ENCODE results near the gene PLCL2.

PLCL2 gene

DNA sequence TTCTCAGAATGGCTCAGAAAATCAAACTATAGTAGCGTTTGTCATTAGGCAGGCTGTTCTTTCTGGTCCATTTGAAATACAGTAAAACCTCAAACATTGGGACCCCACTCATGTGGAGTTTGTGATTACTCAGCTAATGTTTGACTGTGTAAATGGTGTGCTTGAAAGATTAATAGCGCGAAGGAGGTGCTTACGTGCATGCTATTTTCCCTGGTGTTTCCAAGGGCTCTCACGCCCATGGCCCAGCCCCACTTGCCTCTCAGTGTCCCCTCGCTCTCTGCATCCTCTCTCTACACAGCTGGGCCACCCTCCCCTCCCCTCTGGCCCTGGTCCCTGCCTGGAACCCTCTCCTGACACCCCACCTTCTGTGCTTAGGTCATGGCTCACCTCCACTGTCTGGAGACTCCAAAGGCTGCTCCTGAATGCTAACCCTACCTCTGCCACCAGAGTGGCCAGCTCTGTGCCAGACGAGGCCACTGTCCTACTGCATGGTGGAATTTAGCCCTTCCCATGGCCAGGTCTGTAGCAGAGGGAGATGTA is 194.2 kb downstream of the PLCL2 start:
- Histone ChIP-seq H3K4me1 (ENCODE audit: insufficient read depth, low read length) (peaks cover 10% of the 10 kb centered on the region), H3K9me3 (ENCODE audit: insufficient read depth, low read length, severe bottlenecking) (no peaks in the 10 kb centered on the region), H3K4me2 (ENCODE audit: insufficient read depth, low read length) (no peak overlapping the region), H2AFZ (ENCODE audit: low read depth, low read length) (no peak overlapping the region), H4K20me1 (ENCODE audit: insufficient read depth, low read length) (no peaks in the 10 kb centered on the region), H3K79me2 (ENCODE audit: insufficient read depth, low read length) (no peaks in the 10 kb centered on the region), H3K9ac (ENCODE audit: low read depth, low read length) (no peak overlapping the region), H3K4me3 (ENCODE audit: low read depth in 1 of 2, low read length in 2 of 2) (no peak overlapping the region), H3K27me3 (ENCODE audit: insufficient read depth, low read length, poor library complexity) (no peaks in the 10 kb centered on the region), H3K27ac (ENCODE audit: low read length) (no peak overlapping the region), H3K36me3 (ENCODE audit: insufficient read depth, low read length) (0 out of 2 replicates have a peak, but pooled peaks cover 4% of the 10 kb centered on the region)
- DNase-seq (no peak), ATAC-seq (ENCODE audit: insufficient read depth, low read depth) (no peak)
- TF ChIP-seq, protein P1, sequence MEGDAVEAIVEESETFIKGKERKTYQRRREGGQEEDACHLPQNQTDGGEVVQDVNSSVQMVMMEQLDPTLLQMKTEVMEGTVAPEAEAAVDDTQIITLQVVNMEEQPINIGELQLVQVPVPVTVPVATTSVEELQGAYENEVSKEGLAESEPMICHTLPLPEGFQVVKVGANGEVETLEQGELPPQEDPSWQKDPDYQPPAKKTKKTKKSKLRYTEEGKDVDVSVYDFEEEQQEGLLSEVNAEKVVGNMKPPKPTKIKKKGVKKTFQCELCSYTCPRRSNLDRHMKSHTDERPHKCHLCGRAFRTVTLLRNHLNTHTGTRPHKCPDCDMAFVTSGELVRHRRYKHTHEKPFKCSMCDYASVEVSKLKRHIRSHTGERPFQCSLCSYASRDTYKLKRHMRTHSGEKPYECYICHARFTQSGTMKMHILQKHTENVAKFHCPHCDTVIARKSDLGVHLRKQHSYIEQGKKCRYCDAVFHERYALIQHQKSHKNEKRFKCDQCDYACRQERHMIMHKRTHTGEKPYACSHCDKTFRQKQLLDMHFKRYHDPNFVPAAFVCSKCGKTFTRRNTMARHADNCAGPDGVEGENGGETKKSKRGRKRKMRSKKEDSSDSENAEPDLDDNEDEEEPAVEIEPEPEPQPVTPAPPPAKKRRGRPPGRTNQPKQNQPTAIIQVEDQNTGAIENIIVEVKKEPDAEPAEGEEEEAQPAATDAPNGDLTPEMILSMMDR (IDR thresholded peaks at IDR 0.05; ENCODE audit: borderline replicate concordance, extremely low read depth, low read length, poor library complexity, severe bottlenecking) = no peak
- TF ChIP-seq EZH2 (IDR thresholded peaks at IDR 0.05; ENCODE audit: borderline replicate concordance, low read depth, low read length, severe bottlenecking) = no peak

DNA sequence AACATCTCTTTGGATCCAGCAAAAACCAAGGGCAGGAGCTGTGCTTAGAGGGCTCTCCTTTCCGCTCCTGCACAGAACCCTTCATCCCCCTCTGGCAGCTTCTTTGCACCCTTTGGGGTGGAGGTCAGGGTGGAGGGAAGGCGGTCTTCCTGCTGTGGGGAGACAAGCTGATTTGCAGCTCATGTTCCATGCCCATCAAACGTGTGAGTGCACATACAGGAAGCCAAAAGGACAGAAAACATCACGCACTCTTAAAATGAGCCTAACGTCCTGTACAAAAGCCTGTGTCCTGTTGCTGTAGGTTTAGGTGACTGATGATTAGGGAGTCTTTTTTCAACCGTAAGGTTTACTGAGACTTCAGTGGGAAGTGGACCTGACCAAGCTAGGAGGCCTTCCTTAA is 195.2 kb downstream of the PLCL2 start:
- Histone ChIP-seq H3K36me3 (ENCODE audit: insufficient read depth, low read length) (0 out of 2 replicates have a peak, but pooled peaks cover 4% of the 10 kb centered on the region), H3K27me3 (ENCODE audit: insufficient read depth, low read length, poor library complexity) (no peaks in the 10 kb centered on the region), H3K79me2 (ENCODE audit: insufficient read depth, low read length) (no peaks in the 10 kb centered on the region), H3K9me3 (ENCODE audit: insufficient read depth, low read length, severe bottlenecking) (no peaks in the 10 kb centered on the region), H3K4me2 (ENCODE audit: insufficient read depth, low read length) (no peak overlapping the region), H3K4me3 (ENCODE audit: low read depth in 1 of 2, low read length in 2 of 2) (no peak overlapping the region), H3K4me1 (ENCODE audit: insufficient read depth, low read length) (peaks cover 2% of the 10 kb centered on the region; the same call in 1 of the 2 replicates), H2AFZ (ENCODE audit: low read depth, low read length) (no peak overlapping the region), H4K20me1 (ENCODE audit: insufficient read depth, low read length) (no peaks in the 10 kb centered on the region), H3K9ac (ENCODE audit: low read depth, low read length) (no peak overlapping the region), H3K27ac (ENCODE audit: low read length) (no peak overlapping the region)
- no peak for ATAC-seq (ENCODE audit: insufficient read depth, low read depth)
- no peak for DNase-seq
- TF ChIP-seq, protein P1 (IDR thresholded peaks at IDR 0.05; ENCODE audit: borderline replicate concordance, extremely low read depth, low read length, poor library complexity, severe bottlenecking) = no peak
- no peak for TF ChIP-seq EZH2 (IDR thresholded peaks at IDR 0.05; ENCODE audit: borderline replicate concordance, low read depth, low read length, severe bottlenecking)

DNA sequence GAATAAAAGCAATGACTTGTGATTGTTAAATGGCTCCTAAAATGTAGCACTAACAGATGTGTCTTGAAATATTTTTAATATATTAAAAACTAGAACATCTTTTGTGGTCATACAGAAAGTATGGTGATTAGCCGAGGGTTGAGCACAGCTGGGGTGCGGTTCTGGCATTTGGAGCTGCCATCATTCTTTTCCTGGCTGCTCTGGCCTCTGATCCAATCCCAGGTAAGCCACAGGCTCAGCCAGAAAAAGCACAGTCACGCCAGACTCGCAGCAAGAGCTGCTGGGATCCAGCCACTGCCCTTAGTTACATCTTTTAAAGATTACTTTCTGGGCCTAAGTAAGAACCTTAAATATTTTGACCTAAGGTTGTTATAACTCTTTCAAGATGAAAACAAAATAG is 196.8 kb downstream of the PLCL2 start:
- H3K9me3 ChIP-seq (ENCODE audit: insufficient read depth, low read length, severe bottlenecking) = no peaks in the 10 kb centered on the region
- H4K20me1 ChIP-seq (ENCODE audit: insufficient read depth, low read length) = no peaks in the 10 kb centered on the region
- H2AFZ ChIP-seq (ENCODE audit: low read depth, low read length) = no peak overlapping the region
- TF ChIP-seq, protein P1 (IDR thresholded peaks at IDR 0.05; ENCODE audit: borderline replicate concordance, extremely low read depth, low read length, poor library complexity, severe bottlenecking) = no peak
- TF ChIP-seq EZH2 (IDR thresholded peaks at IDR 0.05; ENCODE audit: borderline replicate concordance, low read depth, low read length, severe bottlenecking) = no peak
- no peaks in the 10 kb centered on the region for H3K27me3 ChIP-seq (ENCODE audit: insufficient read depth, low read length, poor library complexity)
- no peaks in the 10 kb centered on the region for H3K79me2 ChIP-seq (ENCODE audit: insufficient read depth, low read length)
- no peak overlapping the region for H3K9ac ChIP-seq (ENCODE audit: low read depth, low read length)
- H3K27ac ChIP-seq (ENCODE audit: low read length) = no peak overlapping the region
- DNase-seq (no peak), ATAC-seq (ENCODE audit: insufficient read depth, low read depth) (no peak)
- H3K4me1 ChIP-seq (ENCODE audit: insufficient read depth, low read length) = no peaks in the 10 kb centered on the region
- H3K4me3 ChIP-seq (ENCODE audit: low read depth in 1 of 2, low read length in 2 of 2) = no peak overlapping the region
- no peak overlapping the region for H3K4me2 ChIP-seq (ENCODE audit: insufficient read depth, low read length)
- 0 out of 2 replicates have a peak, but pooled peaks cover 4% of the 10 kb centered on the region for H3K36me3 ChIP-seq (ENCODE audit: insufficient read depth, low read length)

All from DND-41 (cell line).